Hepatocyte (in vitro differentiated cells): ENCODE results near the gene NRCAM.

Source experiments
- CTCF ChIP-seq: fragments of 200-600 bp; sonication (generic); IDR thresholded peaks from 2 replicates; pipeline ENCODE4 v1.5.1; 2016; ENCODE audit warnings: antibody characterized with exemption, mild to moderate bottlenecking; ENCODE audit not compliant: poor library complexity
- EZH2 ChIP-seq: fragments of 200-600 bp; sonication (generic); IDR thresholded peaks from 2 replicates; pipeline ENCODE4 v1.6.1; 2016; ENCODE audit warnings: antibody characterized with exemption, mild to moderate bottlenecking, borderline replicate concordance
- EZH2phosphoT487 ChIP-seq: fragments of 200-600 bp; sonication (generic); IDR thresholded peaks from one replicate; pipeline ENCODE4 v1.6.1; 2018; ENCODE audit warnings: antibody characterized with exemption, mild to moderate bottlenecking, low read depth, moderate library complexity; ENCODE audit not compliant: unreplicated experiment, severe bottlenecking

- TF ChIP-seq CTCF (peak; percentile 81), EZH2 (no peak), EZH2phosphoT487 (no peak)
These were observed 274.9 kb downstream of the NRCAM start for GRCh38 chr7:108181073-108181985.
